Measurements from ENCODE around the gene ZNF232.

DNA sequence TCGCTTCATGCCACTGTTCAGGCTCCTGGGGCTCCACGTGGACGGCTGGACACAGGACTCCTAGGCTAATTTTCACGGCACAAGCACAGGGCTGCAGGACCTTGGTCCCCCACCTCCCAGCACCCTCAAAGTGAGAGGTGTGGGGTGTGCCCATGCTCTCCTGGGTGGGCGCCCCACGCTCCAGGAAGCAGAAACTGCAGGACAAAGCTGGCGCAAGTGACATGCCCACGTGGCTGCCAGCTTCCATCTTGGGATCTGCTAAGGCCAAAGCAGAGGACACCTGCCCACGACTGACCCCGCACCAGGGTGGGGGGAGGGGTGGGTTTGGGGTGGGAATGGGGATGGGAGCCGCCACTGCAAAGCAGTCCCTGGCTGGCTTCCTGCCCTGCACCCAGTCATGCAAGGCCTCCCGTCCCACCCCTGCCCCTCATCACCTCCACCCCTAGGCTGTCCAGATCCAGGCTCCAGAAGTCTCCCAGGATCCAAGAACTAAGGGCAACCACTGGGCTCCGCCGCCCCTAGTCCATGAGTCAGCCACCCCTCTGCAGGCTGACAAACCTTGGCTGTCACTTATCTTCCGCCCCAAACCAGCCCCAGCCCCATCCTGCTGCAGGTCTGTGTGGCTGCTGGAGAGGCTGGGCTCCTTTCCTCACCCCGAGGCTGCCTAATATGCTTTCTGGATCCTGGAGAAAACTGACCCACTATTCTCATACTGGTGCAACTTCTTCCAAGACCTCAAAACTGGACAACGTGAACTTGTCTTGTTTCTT, 15.2 kb upstream of the ZNF232 start:
- TF ChIP-seq, protein P1, sequence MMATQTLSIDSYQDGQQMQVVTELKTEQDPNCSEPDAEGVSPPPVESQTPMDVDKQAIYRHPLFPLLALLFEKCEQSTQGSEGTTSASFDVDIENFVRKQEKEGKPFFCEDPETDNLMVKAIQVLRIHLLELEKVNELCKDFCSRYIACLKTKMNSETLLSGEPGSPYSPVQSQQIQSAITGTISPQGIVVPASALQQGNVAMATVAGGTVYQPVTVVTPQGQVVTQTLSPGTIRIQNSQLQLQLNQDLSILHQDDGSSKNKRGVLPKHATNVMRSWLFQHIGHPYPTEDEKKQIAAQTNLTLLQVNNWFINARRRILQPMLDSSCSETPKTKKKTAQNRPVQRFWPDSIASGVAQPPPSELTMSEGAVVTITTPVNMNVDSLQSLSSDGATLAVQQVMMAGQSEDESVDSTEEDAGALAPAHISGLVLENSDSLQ (IDR thresholded peaks at IDR 0.05): no peak
- TF ChIP-seq NFRKB (IDR thresholded peaks at IDR 0.05): no peak
- no peak for TF ChIP-seq ZNF384 (IDR thresholded peaks at IDR 0.05)
- TF ChIP-seq FOXK2 (IDR thresholded peaks at IDR 0.05): no peak
- no peak for TF ChIP-seq SUZ12 (IDR thresholded peaks at IDR 0.05)
- TF ChIP-seq FOXA1 (IDR thresholded peaks at IDR 0.05): no peak
- no peak for TF ChIP-seq SP1 (IDR thresholded peaks at IDR 0.05)
- no peak for TF ChIP-seq FOXM1 (IDR thresholded peaks at IDR 0.05; ENCODE audit: borderline replicate concordance)
